Stimulated activated CD8-positive, alpha-beta memory T cell treated with anti-CD3 and anti-CD28 coated beads, Interleukin-4, amount 100 ng/mL, for 24 hours (primary cell): ENCODE results near the gene AMOTL1.
"Not testable (repeated sequence)": the region's sequence is repeated elsewhere in the genome, so short reads cannot be mapped to it uniquely, and the experiment has no call there.

Experiments used
- DNase-seq: peaks from one replicate; pipeline ENCODE4 v3.0.0-alpha.2; 2020; ENCODE audit warnings: low read depth

Gene AMOTL1

DNA sequence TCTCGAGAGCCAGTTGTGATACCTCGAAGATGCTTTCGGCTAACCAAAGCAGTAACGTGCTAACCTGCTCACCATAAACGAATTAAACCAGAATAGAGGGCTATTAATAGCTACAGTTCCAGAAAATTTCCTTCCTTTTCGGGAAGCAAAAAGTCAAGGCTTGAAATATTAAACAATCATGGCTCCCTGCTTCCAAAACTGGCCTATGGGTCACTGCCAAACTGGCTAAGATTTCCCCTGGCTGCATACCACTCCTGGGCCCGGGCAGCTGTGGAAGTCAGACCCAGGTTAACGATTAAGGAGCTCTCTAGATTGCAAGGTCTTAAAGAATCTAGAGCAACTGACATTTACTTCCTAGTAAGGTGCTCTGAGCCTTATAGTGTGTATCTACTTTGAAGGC, 1.7 kb downstream of the AMOTL1 start:
- no peak for DNase-seq

DNA sequence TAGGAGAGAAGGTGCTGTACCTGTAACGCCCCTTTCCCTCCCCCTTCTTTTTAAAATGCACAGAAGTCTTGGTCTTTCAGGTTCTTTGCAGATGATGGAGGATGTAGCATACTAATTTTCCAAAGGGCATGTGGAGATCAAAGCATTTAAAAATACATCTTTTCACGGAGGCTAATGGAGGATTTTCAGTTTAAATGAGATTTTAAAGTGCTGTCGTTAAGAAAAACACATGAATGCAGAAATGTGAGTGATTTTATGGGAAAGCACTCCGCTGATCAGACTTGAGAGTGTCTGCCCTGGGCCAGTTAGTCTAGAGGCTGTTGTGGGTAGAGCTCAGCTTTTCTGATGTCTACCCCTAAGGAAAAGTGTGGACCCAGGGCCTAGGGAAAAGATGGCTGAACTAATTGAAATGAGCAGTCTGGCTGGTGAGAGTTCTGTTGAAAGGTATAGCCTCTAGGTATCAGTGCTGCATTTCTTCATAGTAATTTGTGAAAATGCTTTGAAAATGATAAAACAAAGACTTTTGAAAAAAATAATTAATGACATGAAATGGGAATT, 2.5 kb downstream of the AMOTL1 start:
- DNase-seq, result no peak

DNA sequence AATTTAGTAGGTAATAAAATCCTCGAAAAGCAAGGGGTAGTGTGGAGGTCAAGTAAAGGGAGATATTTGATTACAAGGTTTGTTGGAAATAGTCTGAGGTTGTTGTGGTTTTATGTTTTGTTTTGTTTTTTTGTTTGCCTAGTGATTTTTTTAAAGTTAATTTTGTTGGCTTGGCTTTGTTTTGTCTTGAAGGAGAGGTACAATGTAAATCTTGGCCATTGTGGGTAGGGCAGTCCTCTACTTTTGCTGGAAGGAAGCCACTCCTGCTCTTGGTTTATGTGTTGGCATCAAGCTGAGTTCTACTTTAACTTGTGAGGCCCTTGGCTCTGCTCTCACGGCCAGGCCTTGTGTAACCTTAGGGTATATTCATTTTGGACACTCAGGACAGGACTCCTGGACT, 3.2 kb downstream of the AMOTL1 start:
- DNase-seq, result no peak

DNA sequence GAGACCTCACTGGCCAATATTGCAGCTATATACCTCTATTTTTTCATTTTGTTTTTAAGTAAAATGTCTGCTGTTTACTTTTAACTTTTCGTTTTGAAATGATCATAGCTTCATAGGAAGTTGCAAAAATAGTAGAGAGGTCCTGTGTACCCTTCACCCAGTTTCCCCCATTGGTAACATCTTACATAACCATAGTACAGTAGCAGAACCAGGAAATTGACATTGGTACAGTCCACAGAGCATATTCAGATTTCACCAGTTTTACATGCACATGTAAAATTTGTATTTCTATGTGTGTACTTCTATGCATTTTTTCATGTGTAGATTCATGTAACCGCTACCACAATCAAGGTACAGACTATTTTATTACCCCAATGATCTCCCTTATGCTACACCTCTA, 3.8 kb downstream of the AMOTL1 start:
- DNase-seq, result no peak

DNA sequence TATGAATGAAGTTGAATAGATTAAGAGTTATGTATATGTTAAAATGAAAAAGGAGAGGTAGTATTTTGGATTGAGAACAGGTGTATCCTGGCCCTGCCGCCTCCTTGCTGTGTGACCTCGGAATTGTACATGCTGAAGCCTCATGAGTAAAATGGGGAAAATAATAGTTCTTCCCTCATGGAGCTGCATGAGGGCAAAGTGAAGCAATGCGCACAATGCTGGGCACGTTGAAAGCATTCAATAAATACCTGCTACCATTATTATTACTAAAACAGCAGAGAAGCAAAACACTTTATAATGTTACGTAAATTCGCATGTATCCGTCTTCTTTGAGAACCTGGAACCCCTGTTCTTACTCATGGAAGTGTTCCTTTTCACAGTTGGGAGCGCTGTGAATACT, 5.7 kb downstream of the AMOTL1 start:
- no peak for DNase-seq

DNA sequence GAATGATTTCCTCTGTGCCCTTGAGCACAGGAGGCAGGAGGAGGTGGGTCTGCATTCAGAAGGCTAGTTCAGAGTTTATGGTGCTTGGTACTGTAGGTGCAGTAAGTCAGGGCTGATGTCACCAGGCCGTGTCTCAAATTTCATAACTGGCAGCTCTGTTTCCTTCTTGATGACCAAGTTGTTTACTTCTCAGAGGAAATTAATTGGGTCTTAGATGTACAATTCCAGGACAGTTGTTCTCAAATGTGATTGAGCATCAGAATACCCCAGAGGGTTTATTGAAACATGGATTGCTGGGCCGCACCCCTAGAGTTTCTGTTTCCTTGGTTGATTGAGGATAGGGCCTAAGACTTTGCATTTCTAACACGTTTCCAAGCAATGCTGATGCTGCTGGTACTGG, 6.2 kb downstream of the AMOTL1 start:
- DNase-seq, result no peak

DNA sequence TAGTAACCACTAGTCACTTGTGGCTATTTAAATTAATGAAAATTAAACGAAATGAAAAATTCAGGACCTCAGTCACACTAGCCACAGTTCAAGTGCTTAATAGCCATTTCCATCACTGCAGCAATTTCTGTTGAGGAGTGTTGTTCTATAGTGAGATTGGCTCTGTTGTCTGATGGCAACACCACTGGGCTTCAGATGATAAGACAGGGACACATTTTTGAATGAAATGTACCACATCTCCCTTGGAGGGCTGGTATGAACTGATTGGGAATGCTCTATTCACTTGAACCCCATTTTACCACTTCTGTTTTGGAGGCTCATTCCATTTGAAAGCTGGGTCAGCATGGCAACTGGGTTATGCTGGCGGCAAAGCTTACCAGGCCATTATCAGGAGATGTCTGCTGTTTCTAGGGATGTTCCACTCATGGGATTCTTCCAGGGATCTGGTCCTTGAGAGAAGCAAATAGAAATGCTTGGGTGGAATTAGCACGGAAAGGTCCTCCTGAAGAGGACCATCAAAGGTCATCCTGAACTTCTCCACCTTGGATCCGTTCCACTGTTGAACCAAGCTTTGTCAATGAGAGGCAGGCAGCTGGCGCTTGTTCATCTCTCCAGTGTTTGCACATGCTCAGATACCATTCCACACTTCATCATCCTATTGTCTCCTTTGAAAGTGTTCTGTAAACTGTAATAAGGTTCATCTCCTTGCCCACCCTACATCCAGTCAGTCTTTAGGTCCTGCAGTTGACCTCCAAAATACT, 7.6 kb downstream of the AMOTL1 start:
- no peak for DNase-seq

DNA sequence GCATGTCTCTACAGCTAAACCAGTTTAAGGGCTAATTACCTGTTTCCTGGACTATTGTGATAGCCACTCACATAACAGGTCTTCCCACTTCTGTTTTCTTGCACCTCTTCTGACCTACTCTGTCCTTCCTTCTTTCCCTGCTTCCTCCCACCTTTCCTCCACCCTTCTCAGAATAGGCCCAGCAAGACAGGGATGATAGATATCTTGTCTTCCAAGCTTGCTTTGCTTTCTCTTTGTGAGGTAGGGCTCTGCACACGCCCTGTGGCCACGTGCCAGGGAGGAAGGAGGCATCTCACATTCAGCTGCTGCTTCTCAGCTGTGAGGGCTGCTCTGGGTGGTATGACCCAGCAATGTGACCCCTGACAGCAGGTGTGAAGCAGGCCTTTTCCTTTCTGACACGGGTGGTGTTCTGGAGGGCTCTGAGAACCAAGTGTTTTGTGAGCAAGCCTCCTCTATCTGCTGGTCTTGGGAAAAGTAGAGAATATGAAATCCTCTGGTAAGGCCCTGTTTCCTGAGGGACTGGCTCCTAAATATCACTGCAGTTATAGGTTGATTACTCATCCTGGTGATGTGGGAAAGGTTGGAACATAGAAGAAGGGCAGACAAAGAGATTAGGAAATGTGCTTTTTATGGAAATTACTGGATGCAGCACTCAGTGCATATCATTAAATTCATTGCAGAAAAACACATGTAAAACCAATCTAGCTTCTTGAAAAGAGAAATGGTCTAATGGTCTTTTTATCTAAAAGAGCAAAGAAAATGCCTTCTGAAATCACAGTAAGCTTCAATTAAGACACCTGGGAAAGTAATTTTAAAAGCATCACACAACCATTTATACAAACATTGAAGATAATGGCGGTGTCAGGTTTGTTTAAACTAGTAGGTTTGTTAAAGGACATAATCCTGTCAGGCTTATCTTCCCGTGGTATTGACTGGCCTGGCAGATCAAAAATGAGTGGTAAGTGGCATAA, 8.5 kb downstream of the AMOTL1 start:
- DNase-seq, result no peak

DNA sequence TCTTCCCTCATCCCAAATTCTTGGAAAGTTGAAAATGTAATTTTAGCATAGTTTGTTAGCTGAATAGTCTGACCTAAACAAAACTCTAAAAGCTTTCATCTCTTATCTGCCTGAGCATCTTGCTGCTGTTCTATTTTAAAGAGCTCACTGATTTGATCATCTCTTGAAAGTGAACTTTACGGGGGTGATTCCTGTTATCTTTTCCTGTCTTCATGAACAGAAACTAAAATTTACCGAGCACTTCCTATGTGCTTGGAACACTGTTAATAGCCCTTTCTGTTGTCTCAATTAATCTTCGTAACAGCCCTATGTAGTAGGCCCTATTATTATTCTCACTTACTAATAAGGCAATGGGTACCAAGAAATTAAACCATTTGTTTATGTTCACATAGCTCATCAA, 12.3 kb downstream of the AMOTL1 start:
- no peak for DNase-seq

DNA sequence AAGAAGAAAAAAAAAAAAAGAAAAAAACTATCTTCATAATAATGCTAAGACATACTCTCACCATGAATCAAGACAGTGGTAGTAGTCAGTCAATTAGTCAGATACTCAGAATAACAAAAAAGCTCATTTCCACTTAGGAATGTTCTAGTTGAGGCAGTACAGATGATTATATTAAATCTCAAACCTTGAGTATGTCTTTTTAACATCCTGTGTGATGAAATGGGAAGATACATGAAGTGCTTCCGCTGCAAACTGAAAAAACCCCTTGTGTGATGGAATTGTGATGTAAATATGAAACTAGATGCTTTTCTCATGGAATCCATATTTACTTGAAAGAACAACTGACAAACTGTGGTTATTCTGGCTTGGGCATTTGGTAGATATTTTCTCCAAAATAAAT, 13.7 kb downstream of the AMOTL1 start:
- DNase-seq, result no peak

DNA sequence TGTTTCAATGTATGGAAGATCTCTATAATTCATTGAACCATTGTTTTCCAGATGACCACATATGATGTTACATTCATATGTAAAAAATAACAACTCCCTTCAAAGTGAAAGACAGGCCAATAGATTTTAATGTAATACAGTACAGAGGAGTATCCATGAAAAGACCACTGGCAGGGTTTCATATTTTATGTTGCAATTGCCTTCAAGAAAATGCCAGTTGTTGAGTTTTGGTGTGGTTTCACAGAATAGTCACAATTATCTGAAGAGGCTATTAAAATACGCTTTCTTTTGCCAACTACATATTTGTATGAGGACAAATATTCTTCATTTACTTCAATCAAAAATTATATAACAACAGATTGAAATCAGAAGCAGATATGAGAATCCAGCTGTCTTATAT, 14.3 kb downstream of the AMOTL1 start:
- DNase-seq, result no peak

DNA sequence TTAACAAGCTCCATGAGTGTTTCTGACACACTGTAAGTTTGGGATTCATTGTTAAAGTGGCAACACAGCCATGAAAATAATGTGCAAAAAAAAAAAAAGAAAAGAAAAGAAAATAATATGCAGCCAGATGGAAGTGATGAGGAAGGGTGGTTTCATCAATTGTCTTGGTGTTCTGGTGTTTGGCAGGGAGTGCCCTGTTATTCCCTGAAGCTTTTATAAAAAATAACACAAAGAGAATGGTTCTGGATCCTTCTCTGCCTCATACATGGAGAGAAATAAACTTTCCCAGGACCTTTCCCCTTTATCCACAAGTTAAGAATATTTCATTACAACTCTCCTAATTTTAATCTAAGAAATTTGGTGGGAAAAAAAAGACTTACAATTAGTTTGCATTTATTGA, 16.7 kb downstream of the AMOTL1 start:
- no peak for DNase-seq

DNA sequence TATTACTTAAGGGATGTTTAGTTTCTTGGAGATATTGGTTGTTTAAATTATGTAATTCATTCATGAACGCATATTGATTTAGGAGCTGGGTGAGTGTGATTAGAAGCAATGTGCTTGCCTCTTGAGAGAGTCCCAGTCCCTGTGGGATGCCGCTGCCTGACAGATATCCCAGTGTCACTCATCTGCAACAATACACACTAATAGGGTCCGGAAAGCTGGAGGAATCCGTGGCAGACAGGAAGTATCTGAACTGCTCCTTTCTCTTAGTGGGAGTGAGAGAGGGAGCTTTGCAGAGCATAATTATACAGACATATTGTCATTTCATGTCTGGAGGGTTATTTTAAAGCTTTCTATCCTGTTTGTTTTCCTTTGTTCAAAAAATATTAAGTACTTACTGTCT, 17.4 kb downstream of the AMOTL1 start:
- no peak for DNase-seq

DNA sequence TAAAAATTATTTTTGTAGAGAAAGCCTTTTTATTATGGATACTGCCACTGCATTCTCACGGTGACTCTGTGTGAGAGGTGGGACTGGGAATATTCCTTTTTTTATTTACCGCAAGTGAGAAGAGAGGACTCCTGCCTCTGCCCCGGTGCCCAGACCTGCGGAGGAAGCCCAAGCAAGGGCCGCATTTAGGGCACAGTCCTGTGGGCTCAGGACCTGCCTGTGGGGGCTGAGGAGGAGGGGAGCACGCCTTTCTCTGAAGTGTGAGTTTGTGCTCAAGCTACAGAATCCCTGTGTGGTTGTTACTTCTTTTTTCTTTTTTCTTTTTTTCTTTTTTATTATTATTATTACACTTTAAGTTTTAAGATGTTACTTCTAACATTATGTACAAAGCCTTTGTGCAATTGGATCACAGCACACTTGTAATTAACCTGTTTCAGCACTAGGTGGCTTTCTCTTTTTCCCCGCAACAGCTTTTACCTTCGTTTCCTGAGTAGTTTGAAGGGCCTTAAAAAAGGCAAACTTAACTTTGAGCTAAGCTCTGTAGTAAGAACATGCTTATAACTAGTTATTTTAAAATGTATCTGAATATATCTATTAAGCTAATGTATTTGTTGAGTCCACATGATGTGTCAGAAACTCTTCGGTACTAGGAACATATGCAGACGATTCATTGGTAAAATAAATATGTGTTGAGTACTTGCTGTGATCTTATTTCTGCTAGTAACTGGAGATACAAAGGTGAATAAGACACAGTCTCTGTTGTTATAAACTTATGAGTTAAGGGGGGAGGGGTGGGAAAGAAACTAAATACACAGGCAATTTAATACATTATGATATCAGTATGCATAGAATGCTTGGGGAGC, 18.3 kb downstream of the AMOTL1 start:
- no peak for DNase-seq

DNA sequence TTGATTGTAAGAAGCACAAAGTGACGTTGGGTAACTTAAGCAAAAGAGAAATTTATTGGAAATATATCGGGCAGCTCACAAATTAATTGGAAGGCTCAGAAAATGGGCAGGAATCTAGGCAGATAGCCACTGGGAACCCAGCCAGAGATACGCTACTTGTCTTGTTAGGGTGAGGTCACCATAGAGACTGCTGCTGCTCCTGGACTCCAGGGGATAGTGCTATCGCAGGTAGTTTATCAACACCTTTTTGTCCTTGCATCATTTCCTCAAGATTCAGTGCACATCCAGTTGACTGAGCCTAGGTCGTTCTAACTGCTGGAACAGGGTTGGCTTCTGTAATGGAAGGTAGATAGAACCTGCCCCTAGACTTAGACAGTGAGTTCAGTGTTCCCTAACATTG, 19.6 kb downstream of the AMOTL1 start:
- DNase-seq, result no peak

DNA sequence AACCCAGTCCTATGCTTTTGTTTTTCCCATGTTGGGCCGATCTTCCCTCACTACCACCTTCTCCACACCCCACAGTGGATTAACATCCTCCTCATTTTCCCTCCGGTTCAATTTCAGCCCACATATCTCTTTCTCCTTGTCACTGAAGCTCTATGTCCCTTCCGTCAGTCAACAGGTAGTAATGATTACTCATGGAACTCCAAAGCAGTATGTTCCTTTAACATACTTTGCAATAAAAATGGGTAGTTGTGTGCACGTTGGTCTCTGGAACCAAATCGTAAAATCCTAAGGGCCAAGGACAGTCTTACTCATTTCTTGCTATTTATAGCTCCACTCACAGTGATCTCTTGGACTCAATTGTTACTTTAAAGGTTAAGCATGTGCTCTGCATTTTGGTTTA, 20.2 kb downstream of the AMOTL1 start:
- no peak for DNase-seq

DNA sequence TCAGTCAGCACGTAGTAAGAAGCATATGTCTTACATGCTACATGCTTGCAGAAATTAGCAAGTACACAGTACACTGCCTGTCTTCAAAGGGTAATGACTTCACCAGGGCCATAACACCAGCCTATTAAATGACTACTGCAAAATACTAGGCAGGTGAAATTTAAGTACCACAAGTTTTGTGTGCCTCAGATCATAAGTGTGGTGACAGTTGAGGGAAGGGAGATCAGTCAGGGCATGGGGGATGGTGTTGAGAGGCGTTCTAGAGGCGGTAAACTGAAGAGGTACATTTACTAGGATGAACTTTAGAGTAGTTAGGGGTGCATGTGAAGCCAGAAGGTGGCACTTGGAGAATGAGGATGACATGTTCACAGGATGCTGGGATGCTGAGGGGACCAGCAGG, 22.0 kb downstream of the AMOTL1 start:
- DNase-seq, result no peak

DNA sequence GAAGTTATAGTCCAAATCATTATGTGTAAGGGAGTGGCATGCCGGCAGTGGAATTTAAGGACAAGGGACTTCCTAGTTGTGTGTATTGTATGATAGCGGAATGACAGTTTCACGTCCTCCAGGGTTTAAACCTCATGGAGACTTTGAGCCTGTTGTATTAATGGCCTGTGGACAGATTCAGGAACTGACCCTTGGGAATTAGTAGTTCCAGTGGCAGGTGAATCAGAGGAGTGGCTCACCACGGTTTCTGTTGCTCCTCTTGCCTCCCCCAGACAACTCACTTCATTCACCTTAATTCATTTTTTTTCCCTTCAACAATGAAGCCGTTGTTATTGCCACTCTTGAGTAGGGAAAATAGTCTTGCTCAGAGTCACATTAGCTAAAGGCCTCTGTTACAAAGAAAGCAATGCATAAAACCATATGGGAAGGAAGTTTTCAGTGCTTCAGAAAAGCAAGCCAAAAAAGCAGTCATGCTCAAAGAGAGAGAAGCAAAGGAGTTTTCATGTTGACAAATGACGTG, 22.6 kb downstream of the AMOTL1 start:
- DNase-seq, result no peak

DNA sequence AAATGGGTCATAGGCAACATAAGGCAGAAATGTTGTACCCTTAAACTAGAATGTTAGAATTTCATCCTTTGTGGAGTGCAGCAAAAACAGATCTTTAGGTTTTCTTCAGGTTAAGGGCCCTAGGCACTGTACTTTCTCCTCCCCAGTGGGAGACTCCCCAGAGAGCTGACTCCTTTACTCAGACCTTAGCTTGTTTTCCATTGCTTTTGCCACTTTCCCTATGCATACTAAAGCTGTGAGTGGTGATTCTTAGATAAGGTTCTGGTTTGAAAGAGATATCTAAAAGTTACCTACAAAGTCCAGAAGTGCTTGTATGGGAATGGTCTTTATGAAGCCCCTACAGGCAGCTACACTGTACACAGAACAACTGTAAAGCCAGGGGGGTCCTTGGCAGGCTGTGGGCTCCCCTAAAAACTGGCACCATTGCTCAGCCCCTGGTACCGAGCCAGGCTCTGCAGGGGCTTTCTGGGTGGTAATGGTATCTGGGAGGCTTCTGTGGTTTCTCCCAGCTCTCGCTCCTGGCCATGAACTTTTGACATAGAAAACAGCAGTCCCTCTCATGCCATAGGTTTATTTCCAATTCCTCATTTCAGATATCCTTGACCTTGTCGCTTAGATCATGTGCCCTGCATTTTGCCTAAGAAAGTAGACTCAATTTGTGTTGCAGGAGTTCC, 23.2 kb downstream of the AMOTL1 start:
- no peak for DNase-seq

DNA sequence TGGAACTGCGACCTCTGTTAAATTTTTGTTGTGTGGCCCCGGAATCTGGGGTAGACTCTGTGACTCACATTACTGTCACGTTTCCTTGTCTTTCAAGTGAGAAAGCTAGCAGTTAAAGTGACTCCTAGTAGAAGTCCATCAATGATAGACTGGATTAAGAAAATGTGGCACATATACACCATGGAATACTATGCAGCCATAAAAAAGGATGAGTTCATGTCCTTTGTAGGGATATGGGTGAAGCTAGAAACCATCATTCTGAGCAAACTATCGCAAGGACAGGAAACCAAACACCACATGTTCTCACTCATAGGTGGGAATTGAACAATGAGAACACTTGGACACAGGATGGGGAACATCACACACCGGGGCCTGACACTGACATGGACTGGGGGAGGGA, 23.8 kb downstream of the AMOTL1 start:
- not testable (repeated sequence) for DNase-seq

DNA sequence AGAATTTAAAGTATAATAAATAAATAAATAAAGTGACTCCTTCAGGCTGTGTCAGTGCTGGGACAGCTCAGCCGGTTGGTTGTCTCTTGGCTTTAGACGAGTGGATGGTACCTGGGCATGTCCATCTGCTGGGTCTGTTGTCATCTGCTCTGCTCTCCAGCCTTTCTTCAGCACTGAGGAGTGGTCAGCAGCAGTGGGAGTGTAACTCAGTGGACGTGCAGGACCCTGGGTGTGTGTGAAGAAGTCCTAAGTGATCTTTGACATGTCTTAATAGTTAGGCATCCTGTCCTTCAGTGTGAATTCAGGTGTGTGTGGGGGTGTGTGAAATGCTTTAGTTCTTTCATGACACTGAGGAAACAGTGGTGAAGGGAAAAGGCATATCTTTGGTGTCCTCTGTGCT, 24.3 kb downstream of the AMOTL1 start:
- DNase-seq, result no peak
